HUDEP-2 (cell line): ENCODE results near the gene SMIM21.

Source experiments
- DNase-seq, 76 experiments: peaks; one replicate each; lab custom pipeline; 2025; ENCODE audit not compliant: unreplicated experiment in 76 of 76; lab: John Stamatoyannopoulos, UW

Gene SMIM21

DNA sequence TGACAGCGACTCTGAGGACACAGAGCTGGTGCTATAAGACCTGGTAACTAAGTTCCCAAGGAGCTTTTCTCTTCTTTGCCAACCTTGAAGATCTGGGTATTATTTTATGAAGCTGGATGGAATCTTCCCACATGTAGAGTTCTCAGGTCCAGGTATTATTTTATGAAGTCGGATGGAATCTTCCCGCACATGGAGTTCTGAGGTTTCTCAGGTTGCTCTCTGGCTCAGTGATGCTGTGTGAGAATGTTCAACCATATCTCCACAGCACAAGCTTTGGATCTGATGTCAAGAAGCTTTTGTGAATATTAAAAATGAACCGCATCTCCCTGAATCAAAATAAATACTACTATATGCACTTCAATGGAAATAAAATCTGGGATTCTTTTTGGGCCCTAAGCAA lies at the start of gene SMIM21:
Gene SMIM21 (minus strand): TSS at position 101 of the 400 bp plus-strand sequence. CDS start 140 bp downstream, outside the sequence.
- DNase-seq = no peak

GRCh38 chr18:75475228-75475627 lies 47.7 kb upstream of the SMIM21 start:
- no peak for DNase-seq

DNA sequence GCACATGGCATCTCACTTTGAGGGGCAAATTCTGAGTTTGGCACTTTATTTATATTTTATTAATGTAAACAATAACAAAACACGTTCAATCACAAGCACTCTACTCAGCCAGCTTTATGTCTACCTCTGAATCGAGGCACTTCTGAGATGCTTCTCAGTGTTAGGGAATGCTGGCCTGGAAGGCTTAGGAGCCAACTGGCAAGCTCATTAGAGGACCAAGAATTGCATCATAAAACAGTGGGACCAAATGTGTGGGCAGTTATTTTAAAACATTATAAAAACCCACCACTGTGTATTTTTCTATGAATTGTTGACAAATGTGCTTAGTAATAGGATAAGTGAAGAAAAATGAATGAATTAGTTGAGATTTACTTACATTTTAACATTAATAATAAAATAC lies 46.8 kb upstream of the SMIM21 start:
- no peak for DNase-seq

GRCh38 chr18:75473316-75473715 lies 45.8 kb upstream of the SMIM21 start:
- DNase-seq = no peak

DNA sequence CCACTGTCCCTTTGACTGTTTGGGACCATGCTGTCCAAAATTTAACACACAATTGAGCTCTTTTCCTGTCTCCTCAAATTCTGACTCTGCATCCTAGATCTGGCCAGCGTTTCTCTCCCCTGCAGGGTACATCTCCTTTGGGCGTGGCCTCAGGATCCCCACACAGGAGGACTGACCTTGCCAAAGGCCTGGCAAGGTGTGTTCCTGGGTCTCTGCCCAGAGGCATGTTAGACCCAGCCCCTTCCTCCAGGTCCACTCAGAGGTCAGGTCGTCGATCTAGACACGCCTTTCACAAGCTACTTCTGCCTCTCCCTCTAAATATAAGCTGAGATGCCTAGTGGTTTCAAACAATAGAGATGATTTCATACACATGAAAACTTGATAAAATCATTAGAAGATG lies 45.4 kb upstream of the SMIM21 start:
- no peak for DNase-seq

DNA sequence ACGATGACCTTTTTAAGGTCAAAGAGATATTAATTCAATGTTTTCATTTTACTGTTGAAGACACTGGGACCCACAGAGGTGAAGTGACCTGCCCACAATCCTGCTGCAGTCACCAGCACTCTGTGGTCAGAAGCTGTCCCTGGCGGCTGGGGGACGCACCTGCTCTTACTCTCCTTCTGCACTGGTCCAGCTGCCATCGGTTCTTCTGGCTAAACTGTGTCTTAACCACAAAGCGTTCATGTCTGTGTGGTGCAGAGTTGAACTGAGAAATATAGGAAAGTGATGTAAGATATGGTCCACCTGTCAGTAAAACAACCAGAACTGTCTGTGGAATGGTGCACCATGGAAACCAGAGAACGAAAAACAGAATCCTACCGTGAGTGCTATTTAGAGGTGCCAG lies 44.9 kb upstream of the SMIM21 start:
- DNase-seq = no peak

DNA sequence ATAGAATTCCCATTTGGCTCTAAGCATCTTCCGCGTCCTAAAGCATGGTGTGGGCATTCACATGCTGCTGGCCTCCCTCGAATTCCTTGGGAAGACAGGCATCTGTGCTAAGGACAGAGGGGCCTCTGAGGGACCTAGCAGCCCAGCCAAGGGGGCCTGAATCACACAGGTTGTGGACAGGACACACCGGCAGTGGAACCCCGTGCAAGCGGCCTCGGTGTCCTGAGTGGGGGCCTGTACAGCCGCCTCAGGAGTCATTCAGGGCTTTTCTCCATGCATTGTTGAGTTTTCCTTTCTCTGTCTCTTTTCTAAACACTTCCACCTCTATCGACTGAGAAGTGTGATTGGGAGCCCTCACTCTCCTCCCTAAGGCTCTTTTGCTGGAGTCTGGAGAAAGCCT lies 44.3 kb upstream of the SMIM21 start:
- no peak for DNase-seq

DNA sequence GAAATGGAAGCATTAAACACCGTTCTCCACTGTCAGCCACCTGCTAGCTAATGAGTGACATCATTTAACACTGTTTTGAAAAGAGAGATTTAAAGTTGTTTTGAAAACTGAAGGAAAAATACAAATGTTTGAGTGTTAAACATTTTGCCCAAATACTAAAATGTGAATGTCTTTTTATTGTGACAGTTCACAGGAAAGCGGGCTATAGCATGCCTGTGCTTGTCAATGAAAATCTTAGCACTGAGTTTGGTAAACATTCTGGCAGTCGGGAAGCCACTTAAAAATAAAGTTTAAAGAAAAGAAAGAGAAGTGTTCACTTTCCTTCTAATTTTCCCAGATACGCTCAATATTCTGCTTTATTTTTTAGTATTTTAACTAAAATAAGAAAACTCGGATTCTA lies 40.3 kb upstream of the SMIM21 start:
- DNase-seq = no peak

DNA sequence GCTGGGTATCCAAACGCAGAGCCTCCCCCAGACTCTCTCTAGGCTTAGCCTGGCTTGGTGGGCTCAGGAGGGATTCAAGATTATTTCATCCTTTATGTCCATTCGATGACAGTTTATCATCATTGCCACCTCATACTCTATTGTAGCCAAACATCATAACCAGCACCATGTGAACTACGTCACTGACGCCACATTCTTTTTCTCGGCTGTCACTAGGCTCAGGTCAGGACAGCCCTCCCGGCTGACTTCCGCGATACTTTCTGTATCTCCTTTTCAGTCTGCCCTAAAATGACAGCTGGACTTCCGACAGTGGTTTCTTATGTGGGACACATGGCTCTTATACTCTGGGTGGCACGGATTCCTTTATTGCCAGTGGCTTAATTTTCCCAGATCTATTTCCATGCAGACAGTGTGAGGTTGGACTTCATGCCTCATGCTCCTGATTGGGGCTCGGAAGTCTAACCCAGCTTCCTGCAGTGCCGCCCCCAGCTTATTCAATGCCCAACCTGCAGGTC lies 39.8 kb upstream of the SMIM21 start:
- no peak for DNase-seq

GRCh38 chr18:75464356-75464755 lies 36.9 kb upstream of the SMIM21 start:
- no peak for DNase-seq

DNA sequence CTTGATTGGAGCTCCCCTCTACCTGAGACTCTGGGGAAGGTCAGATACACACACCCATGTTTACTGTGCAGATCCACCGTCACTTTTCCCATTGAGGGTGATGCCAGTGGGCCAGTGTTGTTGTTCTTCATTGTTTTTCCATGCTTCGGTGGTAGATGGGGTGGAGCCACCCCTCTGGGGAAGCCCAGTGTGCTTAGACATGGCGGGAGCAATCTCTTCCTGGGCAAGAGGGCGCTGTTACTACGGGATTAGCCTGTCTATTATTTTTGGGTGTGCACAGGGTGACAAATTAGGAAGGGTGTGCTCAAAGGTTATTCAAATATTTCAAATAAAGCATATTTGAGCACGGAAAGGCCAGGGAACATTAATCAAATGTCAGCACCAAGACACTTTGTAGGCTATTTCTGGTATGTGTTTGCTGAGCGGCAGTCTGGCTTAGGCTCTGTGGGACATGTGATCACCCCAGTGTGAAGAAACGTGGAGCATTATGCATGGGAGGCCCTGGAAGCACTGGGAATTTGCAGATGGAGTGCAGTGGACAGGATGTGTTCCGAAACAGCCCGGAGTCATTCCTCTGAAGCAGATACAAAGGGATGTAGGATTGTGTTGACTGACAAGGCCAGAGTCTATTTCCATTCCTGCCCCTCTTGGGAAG lies 34.8 kb upstream of the SMIM21 start:
- DNase-seq = no peak

DNA sequence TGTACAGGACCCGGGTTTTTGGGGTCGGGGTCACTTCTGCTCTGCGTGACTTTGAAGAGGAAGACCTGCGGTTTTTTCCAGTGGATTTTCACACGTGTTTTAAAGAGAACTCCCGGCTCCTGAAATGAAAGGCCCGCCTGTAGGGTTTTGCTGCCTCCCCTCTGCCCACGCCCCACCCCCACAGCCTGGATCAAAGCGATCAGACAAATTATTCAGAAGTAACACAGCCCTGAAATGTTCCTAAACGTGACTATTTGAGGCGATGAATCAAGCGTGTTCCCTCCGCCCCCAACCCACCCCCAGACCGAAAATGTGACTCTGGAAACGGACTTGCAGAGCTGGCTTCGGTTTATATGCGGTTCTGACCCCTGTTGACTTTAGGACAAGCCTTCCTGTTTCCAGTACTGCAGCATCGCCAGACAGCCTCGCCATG lies 28.7 kb upstream of the SMIM21 start:
- DNase-seq = no peak

- no peak for DNase-seq
Observed at GRCh38 chr18:75455249-75456198, 28.0 kb upstream of the SMIM21 start.

DNA sequence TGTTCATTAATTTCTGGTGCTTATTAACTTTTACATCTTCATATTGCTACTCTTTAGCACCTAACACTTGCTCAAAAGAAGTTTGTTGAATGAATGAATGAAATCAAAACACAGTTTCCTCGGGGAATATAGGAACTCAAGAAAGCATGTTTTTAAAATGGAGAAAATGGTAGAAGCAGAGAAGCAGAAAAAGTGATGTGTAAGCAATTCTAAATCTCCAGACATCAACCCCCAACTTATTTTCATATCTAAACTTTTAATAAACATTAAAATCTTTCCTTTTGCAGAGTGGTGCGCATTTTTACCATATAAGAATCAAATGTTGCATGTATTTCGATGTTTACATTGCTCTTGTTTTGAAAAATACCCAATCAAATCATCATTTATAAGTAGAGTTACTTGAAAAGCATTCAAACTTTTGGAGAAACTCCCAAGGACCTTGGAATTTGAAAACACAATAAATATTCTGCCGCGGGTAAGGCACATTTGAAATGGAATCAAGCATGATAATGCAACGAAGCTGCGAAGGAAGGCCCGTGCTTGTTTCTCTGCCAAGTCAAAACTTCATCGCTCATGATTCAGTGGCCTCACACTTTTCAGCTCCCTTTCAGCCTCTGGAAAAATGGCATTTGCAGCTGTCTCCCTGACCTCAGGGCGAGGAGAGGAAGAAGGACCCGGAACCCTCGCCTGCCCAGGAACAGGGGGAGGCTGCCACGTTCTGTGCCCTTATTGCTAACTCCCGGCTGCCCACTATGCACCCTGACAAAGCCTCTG lies 26.7 kb upstream of the SMIM21 start:
- no peak for DNase-seq

DNA sequence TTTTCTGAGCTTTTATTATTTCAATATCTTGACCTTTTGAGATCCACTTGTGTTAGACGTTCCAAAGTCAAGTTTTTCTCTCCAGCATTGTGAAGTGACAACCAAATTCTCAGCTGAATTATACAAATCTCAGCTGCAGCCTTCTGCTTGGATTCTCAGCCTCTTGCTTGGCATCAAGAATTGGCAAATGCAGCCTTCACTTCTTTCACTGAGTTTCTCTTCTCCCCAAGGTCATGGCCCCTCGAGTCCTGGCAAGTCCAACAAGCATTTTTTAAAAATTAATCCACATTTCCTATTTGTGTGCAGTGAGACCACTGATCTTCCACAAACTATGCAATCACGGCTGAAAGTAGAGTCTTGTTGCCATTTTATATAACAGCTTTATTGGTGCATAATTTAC lies 23.4 kb upstream of the SMIM21 start:
- DNase-seq = no peak

- DNase-seq = no peak
Observed at GRCh38 chr18:75441896-75442295, 14.4 kb upstream of the SMIM21 start.

GRCh38 chr18:75439348-75439747 lies 11.8 kb upstream of the SMIM21 start:
- DNase-seq = no peak

DNA sequence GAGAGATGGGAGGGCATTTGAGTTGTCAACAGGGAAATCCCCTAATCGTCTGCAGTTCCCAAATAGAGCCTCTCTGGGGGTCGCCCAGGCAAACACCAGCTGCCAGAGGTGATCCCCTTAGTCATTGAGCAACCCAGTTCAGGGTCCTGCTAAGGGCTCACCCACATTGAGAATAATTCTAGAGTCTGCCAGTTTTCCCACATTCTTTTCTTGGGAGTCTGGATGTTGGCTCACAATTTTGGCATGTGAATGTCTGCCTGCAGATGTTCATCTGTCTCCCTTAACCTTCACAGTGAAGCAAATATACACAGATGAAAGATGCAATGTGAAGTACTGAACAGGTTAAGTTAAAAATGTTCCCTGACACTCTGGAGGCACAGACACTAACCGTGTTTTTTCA lies 11.4 kb upstream of the SMIM21 start:
- DNase-seq = no peak

DNA sequence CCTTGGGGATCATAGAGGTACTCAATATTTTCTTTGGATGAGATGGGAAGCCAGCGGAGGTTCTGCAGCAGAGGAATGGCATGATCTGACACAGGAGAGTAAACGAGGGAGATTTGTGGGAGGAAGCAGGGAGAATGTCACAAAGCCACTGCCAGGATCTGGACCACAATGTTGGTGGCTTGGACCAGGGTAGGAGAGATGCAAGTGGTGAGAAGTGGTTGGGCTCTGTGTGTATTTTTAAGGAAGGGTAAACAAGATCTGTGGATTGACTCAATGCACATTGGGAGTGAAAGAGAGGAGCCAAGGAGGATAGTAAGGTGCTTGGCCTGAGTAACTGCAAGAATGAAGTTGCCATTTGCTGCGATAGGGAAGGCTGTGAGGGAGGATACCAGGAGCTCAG lies 10.5 kb upstream of the SMIM21 start:
- DNase-seq = no peak

DNA sequence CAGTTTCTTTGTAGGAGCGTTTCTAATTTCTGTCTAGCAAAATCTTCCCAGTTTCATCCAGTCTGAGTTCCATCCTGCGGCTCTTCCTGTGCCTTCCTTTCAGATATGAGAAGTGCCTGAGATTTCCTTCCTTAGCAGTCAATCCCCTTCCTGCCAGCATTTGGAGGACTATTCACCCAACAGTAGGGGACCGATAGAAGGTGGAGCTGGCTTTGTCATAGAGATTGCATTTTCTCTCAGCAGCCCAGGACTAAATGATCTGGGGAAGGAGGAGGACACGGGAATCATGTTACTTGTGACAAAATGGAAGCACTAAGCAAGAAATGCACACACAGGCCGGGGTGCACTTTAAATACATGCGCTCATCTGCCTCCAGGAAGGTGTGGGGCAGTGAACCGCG lies 5.6 kb upstream of the SMIM21 start:
- DNase-seq = no peak

DNA sequence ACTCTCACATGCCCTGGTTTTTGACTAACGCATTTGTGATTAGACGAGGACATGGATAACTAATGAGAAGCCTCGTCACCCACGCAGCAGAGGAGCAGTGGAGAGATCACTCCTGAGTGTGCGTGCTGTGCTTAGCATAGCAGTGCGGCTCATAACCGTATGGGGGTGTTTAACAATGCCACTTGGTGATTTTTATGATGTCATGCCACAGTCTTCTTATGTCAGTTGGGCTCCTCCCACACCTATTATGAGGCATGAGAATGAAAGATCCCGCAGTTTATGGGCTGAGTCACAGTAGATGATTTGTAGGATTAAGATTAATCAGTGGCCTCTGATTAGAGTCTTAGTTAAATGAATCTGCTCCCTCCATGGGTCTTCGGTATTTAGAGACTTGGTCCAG lies 2.5 kb upstream of the SMIM21 start:
- no peak for DNase-seq
